Coronary artery (tissue), 2 donors: Measurements from ENCODE around the gene HS3ST3B1.
A peak's percentile ranks its signal among the peaks of the same experiment; 100 is the strongest.

ENCODE experiments used
- DNase-seq: peaks from one replicate; pipeline ENCODE4 v3.0.0-alpha.2; 2017; ENCODE audit warnings: low spot score
- H3K27ac ChIP-seq, 2 donors: fragments of 200-600 bp; sonication (generic); one replicate each; pipeline ENCODE4 v1.5.1; 2016 to 2019
- H3K4me3 ChIP-seq: fragments of 200-600 bp; sonication (generic); 2 replicates; pipeline ENCODE4 v1.5.1; 2016; ENCODE audit warnings: mild to moderate bottlenecking, moderate library complexity
- CTCF ChIP-seq: fragments of 200-600 bp; sonication (generic); IDR thresholded peaks from one replicate; pipeline ENCODE4 v1.5.1; 2019; ENCODE audit warnings: antibody characterized with exemption

The HS3ST3B1 gene

GRCh38 chr17:14320734-14321475 lies 20.0 kb downstream of the HS3ST3B1 start:
- Histone ChIP-seq H3K27ac (no peak overlapping the region), H3K4me3 (no peak overlapping the region)
- TF ChIP-seq CTCF = no peak
- no peak for DNase-seq

- TF ChIP-seq CTCF = no peak
- DNase-seq = no peak
- H3K4me3 ChIP-seq = no peak overlapping the region
- H3K27ac ChIP-seq = no peak overlapping the region
Measured at GRCh38 chr17:14321476-14321949, 20.6 kb downstream of the HS3ST3B1 start.

DNA sequence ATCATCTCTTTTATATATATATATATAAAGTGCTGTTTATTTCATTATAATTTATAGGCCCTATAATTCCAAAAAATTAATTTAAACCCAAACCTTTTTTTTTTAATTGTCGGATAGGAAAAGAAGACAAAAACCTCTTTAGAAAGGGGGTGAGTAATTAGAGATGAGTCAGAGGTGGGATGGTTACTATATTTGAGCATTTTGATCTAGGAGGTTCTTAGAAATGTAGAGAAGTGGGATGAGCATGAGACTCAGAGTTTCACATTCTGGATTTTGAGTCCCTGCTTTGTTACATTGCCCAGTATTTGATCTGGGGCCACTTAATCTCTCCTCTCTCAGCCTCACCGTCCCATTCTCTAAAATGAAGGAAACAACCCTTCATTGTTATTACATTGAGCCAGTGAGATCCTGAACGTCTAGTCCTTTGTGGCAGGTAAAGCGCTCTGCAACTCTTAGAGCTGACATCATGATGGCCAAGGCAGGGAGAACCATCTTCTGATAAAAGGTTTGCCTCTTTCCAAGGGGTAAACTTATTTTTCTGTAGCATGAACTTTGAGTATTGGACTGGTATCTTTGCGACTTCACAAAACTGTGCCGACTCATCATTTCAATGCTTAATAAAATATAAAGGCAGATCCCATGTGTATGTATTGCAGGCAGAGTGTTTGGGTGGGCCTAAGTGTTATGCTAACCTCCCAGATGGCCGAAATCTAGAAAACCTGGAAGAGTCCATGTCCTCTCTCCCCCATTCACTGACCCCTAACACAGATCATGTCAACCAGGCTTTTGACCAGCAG lies 21.3 kb downstream of the HS3ST3B1 start:
- no peak for DNase-seq
- H3K4me3 ChIP-seq = no peak overlapping the region
- H3K27ac ChIP-seq = no peak overlapping the region
- no peak for TF ChIP-seq CTCF

- Histone ChIP-seq H3K27ac (no peak overlapping the region), H3K4me3 (no peak overlapping the region)
- TF ChIP-seq CTCF = no peak
- no peak for DNase-seq
Measured at GRCh38 chr17:14323522-14323981, 22.7 kb downstream of the HS3ST3B1 start.

DNA sequence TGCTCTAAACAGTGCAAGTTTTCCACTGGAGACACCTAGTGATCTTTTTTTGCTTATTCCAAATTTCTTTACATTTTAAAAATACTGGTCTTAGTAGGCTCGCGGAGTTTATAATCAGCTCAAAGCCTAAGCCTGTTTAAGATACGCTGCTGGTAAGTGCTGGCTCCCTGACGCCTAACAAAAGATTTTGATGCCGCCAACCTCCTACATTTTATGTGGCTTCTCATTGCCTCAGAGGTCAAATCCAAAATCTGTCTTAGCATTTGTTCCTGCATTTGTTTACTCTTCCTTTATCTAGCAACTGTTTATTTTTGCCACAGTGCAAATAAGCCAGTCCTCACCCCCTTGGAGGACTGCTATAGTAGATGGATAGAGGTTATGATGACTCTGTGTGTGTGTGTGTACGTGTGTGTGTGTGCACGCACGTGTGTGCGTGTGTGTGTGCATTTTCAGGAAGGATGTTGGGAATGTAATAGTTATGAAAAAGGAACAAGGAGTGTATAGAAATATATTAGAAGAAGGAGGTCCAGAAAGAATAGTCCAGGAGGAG lies 24.8 kb downstream of the HS3ST3B1 start:
- no peak overlapping the region for H3K27ac ChIP-seq
- TF ChIP-seq CTCF = no peak
- peak; percentile 16 for DNase-seq
- no peak overlapping the region for H3K4me3 ChIP-seq

DNA sequence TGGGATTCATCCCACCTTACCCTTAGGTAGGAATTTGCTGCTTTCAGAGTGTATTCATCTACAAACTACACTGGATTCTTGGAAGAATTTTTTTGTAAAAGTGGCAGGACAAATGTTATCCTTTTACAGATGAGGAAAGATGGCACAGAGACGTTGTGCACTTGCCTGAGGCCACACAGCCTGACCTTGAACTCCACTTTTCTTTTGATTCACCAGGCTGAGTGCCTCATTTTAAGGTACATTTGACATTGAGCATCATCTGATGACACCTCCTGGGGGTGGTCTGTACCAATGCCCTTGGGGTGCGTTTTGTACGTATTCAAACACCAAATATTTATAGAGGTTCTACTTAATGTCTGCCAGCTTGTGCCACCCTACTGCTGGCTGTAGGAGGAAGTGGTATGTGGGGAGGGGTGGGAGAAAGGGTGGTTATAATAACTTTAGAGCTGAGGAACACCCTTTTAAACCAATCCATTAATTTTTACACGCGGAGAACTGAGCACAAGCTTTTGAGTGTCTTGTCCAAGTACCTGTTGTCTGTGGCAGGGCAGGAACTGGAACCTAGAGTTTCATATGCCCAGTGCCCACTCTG lies 29.1 kb downstream of the HS3ST3B1 start:
- Histone ChIP-seq H3K4me3 (no peak overlapping the region), H3K27ac (no peak overlapping the region)
- DNase-seq = peak; percentile 17
- TF ChIP-seq CTCF = no peak
